Fibroblast of mammary gland (primary cell): ENCODE data around the gene MAML3.

ENCODE experiments used
- DNase-seq: peaks from one replicate; pipeline ENCODE4 v3.0.0-alpha.2; 2010; ENCODE audit warnings: low read depth
- H3K4me3 ChIP-seq: 2 replicates; pipeline ENCODE4 v1.5.1; 2011; ENCODE audit warnings: low read depth, mild to moderate bottlenecking, low read length, moderate library complexity; ENCODE audit not compliant: control insufficient read depth
- CTCF ChIP-seq: conservative IDR thresholded peaks from 2 replicates; pipeline ENCODE4 v1.5.1; 2011; ENCODE audit warnings: low read depth, low read length, inconsistent platforms; ENCODE audit not compliant: control insufficient read depth, insufficient read depth

MAML3 gene

GRCh38 chr4:140065393-140065792 lies 88.6 kb downstream of the MAML3 start:
- peak; percentile 50 for DNase-seq
- TF ChIP-seq CTCF: no peak
- no peak overlapping the region for H3K4me3 ChIP-seq

- no peak for TF ChIP-seq CTCF
- DNase-seq: no peak
Measured at GRCh38 chr4:140061659-140062289, 92.2 kb downstream of the MAML3 start.

GRCh38 chr4:140061194-140061593 lies 92.8 kb downstream of the MAML3 start:
- no peak overlapping the region for H3K4me3 ChIP-seq
- peak; percentile 53 for DNase-seq

More at GRCh38 chr4:140061659-140062289, 92.2 kb downstream of the MAML3 start:
- H3K4me3 ChIP-seq: no peak overlapping the region

GRCh38 chr4:140059159-140059558 lies 94.8 kb downstream of the MAML3 start:
- TF ChIP-seq CTCF: no peak
- DNase-seq: no peak
- no peak overlapping the region for H3K4me3 ChIP-seq

More at GRCh38 chr4:140061194-140061593, 92.8 kb downstream of the MAML3 start:
- no peak for TF ChIP-seq CTCF

- H3K4me3 ChIP-seq: no peak overlapping the region
- no peak for TF ChIP-seq CTCF
- no peak for DNase-seq
Measured at GRCh38 chr4:140057701-140058100, 96.3 kb downstream of the MAML3 start.

GRCh38 chr4:140056015-140056414 lies 98.0 kb downstream of the MAML3 start:
- no peak overlapping the region for H3K4me3 ChIP-seq
- no peak for DNase-seq
- TF ChIP-seq CTCF: no peak

- DNase-seq: no peak
- no peak for TF ChIP-seq CTCF
- H3K4me3 ChIP-seq: no peak overlapping the region
Measured at GRCh38 chr4:140054861-140055260, 99.1 kb downstream of the MAML3 start.
